ENCODE results near the gene FAT2.
"Not testable (repeated sequence)": the region's sequence is repeated elsewhere in the genome, so short reads cannot be mapped to it uniquely, and the experiment has no call there.

The FAT2 gene

GRCh38 chr5:151580239-151580638 is 10.9 kb downstream of the FAT2 start:
- peak; percentile 62 for DNase-seq

GRCh38 chr5:151579146-151579545 is 12.0 kb downstream of the FAT2 start:
- DNase-seq: not testable (repeated sequence)

GRCh38 chr5:151578326-151579025 is 12.7 kb downstream of the FAT2 start:
- DNase-seq: no peak

GRCh38 chr5:151577566-151577965 is 13.6 kb downstream of the FAT2 start:
- no peak for DNase-seq

GRCh38 chr5:151574444-151574996 is 16.6 kb downstream of the FAT2 start:
- DNase-seq: no peak

- DNase-seq: no peak
These were observed 18.3 kb downstream of the FAT2 start for GRCh38 chr5:151572657-151573368.

- no peak for DNase-seq
These were observed 19.6 kb downstream of the FAT2 start for GRCh38 chr5:151571270-151572173.

GRCh38 chr5:151570512-151571269 is 20.4 kb downstream of the FAT2 start:
- DNase-seq: no peak

GRCh38 chr5:151570058-151570457 is 21.1 kb downstream of the FAT2 start:
- DNase-seq: no peak

- no peak for DNase-seq
These were observed 21.7 kb downstream of the FAT2 start for GRCh38 chr5:151569132-151570046.

- no peak for DNase-seq
These were observed 23.1 kb downstream of the FAT2 start for GRCh38 chr5:151568036-151568435.

GRCh38 chr5:151565971-151566370 is 25.2 kb downstream of the FAT2 start:
- DNase-seq: no peak

- DNase-seq: no peak
These were observed 29.0 kb downstream of the FAT2 start for GRCh38 chr5:151562019-151562707.

GRCh38 chr5:151557951-151558350 is 33.2 kb downstream of the FAT2 start:
- no peak for DNase-seq

- no peak for DNase-seq
These were observed 33.7 kb downstream of the FAT2 start for GRCh38 chr5:151557466-151557865.

GRCh38 chr5:151556806-151557205 is 34.3 kb downstream of the FAT2 start:
- no peak for DNase-seq

GRCh38 chr5:151555760-151556576 is 35.2 kb downstream of the FAT2 start:
- DNase-seq: no peak

GRCh38 chr5:151553695-151554094 is 37.4 kb downstream of the FAT2 start:
- no peak for DNase-seq

- no peak for DNase-seq
These were observed 37.9 kb downstream of the FAT2 start for GRCh38 chr5:151553130-151553670.
